AG10803 (cell line): Measurements from ENCODE around the gene FREY1.

ENCODE experiments used
- DNase-seq: peaks from one replicate; pipeline ENCODE4 v3.0.0; 2010; ENCODE audit warnings: low read depth
- H3K4me3 ChIP-seq: 2 replicates; pipeline ENCODE4 v1.5.1; 2011; ENCODE audit warnings: mild to moderate bottlenecking, low read length, control low read depth
- TF ChIP-seq, protein P1 (sequence below): conservative IDR thresholded peaks from 2 replicates; pipeline ENCODE4 v1.5.1; 2011; ENCODE audit warnings: mild to moderate bottlenecking, low read length, control low read depth, inconsistent platforms

Gene FREY1

DNA sequence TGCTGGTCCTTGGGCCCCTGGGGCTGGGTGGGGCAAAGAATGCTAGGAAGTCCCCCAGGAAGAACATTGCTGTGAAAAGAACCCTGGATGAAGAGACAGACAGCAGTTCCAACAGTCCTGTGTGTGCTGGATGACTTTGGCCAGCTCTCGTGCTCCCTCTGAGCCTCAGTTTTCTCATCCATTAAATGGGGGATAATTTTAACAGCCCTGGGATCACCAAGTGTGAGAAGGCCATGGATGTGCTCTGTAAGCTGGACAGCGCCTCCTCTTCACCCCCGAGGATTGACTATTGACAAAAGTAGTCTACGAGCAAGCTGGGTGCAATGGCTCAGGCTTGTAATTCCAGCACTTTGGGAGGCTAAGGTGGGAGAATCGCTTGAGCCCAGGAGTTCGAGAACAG lies 17.9 kb upstream of the FREY1 start:
- H3K4me3 ChIP-seq = no peak overlapping the region
- DNase-seq = no peak
- TF ChIP-seq, protein P1, sequence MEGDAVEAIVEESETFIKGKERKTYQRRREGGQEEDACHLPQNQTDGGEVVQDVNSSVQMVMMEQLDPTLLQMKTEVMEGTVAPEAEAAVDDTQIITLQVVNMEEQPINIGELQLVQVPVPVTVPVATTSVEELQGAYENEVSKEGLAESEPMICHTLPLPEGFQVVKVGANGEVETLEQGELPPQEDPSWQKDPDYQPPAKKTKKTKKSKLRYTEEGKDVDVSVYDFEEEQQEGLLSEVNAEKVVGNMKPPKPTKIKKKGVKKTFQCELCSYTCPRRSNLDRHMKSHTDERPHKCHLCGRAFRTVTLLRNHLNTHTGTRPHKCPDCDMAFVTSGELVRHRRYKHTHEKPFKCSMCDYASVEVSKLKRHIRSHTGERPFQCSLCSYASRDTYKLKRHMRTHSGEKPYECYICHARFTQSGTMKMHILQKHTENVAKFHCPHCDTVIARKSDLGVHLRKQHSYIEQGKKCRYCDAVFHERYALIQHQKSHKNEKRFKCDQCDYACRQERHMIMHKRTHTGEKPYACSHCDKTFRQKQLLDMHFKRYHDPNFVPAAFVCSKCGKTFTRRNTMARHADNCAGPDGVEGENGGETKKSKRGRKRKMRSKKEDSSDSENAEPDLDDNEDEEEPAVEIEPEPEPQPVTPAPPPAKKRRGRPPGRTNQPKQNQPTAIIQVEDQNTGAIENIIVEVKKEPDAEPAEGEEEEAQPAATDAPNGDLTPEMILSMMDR = no peak

DNA sequence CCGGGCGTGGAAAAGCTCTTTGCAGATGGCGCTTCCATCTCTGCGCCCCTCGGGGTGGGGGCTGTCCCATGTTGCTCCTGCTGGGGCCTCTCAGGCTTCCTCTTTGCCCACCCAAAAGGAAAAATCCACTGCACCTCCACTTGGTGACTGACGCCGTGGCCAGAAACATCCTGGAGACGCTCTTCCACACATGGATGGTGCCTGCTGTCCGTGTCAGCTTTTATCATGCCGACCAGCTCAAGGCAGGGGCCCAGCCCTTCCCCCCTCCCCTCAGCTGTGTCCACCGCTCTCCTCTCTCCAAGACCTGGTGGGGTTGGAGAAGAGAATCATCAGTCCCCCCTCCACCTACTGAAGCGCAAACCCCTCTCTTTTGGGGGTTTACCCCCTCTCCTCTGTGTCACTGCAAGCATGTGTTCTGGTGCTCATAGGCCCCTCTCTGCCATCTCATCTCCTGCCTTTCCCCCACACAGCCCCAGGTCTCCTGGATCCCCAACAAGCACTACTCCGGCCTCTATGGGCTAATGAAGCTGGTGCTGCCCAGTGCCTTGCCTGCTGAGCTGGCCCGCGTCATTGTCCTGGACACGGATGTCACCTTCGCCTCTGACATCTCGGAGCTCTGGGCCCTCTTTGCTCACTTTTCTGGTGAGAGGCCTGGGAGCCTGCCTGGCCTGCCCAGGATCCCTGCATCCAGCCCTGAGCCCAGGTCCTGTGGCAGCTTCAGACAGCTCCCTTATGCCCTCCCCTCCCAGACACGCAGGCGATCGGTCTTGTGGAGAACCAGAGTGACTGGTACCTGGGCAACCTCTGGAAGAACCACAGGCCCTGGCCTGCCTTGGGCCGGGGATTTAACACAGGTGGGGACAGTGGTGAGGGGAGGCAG lies 17.2 kb upstream of the FREY1 start:
- TF ChIP-seq, protein P1 = no peak
- H3K4me3 ChIP-seq = no peak overlapping the region
- no peak for DNase-seq

DNA sequence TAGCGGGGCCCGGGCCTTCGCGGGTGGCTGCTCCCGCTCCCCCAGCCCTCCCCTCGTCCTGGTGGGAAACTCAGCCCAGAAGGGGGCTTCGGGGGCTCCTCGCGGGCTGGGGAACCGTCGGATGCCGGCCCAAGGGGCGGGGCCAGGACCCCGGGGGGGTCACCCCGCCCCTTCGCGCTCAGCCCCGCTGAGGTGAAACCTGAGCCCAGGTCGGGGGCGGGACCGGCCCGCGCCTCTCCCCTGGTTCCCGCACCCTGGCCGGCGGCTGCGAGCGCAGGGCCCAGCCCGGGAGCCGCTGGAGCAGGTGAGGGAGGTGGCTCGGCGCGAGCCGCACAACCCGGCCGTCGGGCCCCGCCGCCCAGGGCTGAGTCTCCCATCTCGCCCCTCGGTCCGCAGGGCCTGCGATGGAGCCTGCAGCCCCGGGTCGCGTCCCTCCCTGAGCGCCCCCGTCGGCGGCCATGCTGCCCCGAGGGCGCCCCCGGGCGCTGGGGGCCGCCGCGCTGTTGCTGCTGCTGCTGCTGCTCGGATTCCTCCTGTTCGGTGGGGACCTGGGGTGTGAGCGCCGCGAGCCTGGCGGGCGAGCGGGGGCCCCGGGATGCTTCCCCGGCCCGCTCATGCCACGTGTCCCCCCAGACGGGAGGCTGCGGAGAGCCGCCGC lies 15.5 kb upstream of the FREY1 start, which contains the start of gene LARGE2:
Gene LARGE2, plus strand, starts transcription at position 232 of the 658 bp plus-strand sequence. Its CDS starts 227 bp downstream, at position 459.
- TF ChIP-seq, protein P1 = no peak
- no peak within 1 kb of the TSS for H3K4me3 ChIP-seq
- DNase-seq = no peak

DNA sequence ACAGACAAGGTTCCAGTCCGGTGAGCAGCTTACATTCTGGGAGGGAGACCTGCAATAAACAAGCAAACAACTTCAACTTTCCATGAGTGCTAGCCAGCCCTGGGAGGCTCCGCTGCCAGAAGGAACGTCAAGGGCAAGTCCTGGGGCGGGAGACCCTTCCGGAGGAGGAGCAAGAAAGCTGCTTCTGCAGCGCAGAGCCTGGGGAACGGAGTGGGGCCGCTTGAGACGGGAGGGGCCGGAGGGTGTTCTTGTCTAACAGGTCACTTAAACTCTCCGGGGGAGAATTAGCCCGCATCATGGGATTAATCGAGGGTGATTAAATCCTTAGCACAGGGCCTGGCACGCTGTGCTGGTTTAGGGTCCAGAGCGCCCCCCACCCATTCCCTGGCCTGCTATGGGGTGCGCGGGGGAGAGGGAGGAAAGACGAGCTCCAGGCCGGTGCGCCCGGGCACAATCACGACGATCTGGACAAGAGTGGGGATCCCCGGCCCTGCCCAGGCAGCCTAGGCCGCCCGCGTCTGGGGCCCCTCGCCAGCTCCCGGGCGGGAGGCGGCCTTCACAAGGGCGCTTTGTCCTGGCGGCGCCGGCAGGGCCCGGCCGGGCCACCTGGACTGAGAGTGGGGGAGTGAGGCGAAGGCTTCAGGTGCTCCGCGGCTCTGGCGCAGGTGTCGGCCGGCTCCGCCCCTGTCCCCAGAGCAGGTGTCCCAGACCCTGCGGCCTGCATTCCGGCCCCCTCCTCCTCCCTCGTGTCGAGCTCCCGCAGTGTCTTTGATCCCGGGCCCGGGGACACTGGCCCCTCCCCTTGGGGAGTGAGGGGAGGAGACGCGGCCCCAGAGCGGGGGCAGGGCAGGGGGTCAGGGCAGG lies 14.7 kb upstream of the FREY1 start:
- DNase-seq = no peak
- TF ChIP-seq, protein P1 = no peak
- H3K4me3 ChIP-seq = no peak overlapping the region

DNA sequence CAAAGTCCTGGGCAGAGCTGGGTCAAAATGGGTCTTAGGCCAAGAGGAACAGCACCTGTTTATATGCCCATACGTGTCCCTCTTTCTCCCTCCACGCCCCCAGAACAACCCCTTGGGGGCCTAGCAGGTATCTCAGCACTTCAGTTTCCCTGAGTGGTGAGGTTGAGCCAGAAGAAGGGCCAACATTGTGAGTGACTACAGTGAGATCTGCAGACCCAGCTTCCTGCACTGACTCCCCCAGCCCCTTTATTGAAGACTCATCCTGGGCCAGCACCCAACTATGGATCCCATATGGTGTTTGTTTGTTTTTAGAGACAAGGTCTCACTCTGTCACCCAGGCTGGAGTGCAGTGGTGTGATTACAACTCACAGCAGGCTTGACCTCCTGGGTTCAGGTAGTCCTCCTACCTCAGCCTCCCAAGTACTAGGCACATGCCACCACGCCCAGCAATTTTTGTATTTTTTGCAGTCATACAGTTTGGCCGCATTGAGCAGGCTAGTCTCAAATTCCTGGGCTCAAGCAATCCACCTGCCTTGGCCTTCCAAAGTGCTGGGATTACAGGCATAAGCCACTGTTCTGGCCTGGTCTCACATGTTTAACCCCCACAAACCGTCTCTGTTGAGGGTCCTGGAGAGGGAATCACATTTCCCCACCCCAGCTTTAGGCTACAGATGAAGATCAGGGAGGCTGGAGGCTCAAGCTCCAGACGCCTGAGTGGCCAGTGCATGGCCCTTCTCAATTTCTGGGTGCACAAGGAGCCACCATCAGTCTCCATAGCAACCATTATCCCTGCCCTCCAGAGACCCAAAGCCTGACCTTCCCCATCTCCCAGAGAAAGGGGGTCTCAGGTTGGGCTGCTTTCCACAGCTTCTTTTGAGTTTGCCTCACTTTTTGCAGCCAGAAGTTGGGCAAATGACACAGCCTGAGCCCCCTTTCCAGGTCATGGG lies 13.7 kb upstream of the FREY1 start:
- DNase-seq = no peak
- no peak overlapping the region for H3K4me3 ChIP-seq
- TF ChIP-seq, protein P1 = no peak
